ENCODE results near the gene FLACC1.

GRCh38 chr2:201329409-201329808 is 27.7 kb downstream of the FLACC1 start:
- TF ChIP-seq FOXJ3 (CRISPR knock-in tag; IDR thresholded peaks at IDR 0.05; ENCODE audit: borderline replicate concordance): no peak
- TF ChIP-seq CTCF (IDR thresholded peaks at IDR 0.05): no peak
- TF ChIP-seq ZNF671 (CRISPR knock-in tag; IDR thresholded peaks at IDR 0.05): no peak
- TF ChIP-seq PRDM15 (CRISPR knock-in tag; IDR thresholded peaks at IDR 0.05): no peak
- no peak for TF ChIP-seq ETV6 (CRISPR knock-in tag; IDR thresholded peaks at IDR 0.05)
- TF ChIP-seq GRHL2 (CRISPR knock-in tag; IDR thresholded peaks at IDR 0.05; ENCODE audit: insufficient replicate concordance, severe bottlenecking): no peak
- no peak for TF ChIP-seq USF1 (CRISPR knock-in tag; IDR thresholded peaks at IDR 0.05)
- no peak for TF ChIP-seq HMGXB4 (CRISPR knock-in tag; IDR thresholded peaks at IDR 0.05)
- no peak for TF ChIP-seq ERG (CRISPR knock-in tag; IDR thresholded peaks at IDR 0.05)
